ENCODE results near the gene FN1. TPM values are rescaled to one million over a fixed set of nuclear protein-coding genes. Genes with fewer than 3 reads are reported as not detected.
A peak's percentile ranks its signal among the peaks of the same experiment; 100 is the strongest.

FN1 gene
- total RNA-seq, 1 experiment from 2014 or later: 11.1 TPM

DNA sequence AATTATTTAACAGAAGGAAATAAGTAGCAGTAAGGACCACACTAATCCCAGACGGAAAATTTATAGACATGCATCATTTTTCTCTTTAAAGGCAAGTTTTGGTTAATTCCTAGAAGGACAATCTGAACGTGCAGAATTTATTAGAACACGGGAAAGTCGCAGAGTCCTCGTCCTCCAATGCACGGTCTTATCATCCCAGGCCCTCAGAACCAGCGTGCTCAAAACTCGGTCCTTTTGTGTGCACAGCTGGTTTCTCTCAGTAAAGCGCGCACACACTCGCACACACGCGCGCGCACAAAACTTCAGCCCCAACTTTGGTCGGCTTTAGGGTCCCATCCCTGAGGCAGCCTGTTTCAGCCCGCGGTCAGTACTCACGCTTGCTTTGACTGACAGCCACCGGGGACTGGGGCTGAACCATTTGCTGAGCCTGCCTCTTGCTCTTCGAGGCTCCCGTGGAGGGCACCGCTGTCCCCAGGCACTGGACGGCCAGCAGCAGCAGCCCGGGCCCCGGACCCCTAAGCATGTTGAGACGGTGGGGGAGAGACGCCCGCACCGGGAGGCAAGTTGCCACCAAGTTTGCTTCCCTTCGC is 493 bp downstream of the FN1 start (continued):
- TF ChIP-seq RAD21 (IDR thresholded peaks at IDR 0.05; ENCODE audit: low read depth) (no peak), CEBPB (IDR thresholded peaks at IDR 0.05; ENCODE audit: low read depth) (no peak), EZH2phosphoT487 (IDR thresholded peaks at IDR 0.05; ENCODE audit: borderline replicate concordance) (no peak)

DNA sequence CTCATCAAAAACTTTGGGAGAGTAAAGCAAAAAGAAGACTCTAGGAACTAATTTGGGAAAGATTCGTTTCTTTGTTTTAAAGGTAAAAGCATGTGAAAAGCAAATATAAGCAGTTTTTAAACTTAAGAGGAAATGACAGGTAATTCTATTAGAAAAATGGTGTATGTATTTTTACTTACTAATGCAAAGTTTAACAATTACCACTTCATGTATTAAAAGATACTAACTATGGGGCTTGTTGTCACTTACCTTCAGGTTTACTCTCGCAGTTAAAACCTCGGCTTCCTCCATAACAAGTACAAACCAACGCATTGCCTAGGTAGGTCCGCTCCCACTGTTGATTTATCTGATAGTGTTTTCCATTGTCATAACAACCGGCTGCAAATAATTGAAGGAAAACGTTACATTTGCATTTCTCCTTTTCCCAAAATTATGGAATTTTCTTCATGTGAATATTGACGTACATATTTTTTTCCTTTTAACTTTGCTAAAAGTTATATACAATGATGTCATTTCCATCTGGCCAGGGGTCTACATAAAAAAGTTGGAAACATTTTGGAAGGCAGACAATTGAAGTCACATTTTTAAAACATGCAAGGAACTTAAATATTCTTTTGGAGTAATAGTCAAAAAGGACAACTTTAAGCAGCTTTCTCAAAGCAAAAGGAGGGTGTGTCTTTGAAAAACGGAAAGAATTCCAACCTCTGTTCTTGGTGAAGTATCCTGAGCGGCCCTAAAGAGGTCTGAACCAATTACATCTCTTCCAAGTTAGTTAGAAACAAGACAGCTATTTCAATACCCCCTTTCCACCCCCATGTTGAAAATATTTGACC is 1.2 kb downstream of the FN1 start:
- Histone ChIP-seq H3K4me3 (replicated peaks in 1 of 2; ENCODE audit: low read depth in 1 of 2, low read length in 2 of 2) (no peak overlapping the region), H2AFZ (ENCODE audit: low read depth, low read length, poor library complexity, severe bottlenecking) (peak overlapping the region; percentile 37), H3K36me3 (ENCODE audit: control insufficient read depth in 1 of 2, insufficient read depth in 2 of 2, low read length in 2 of 2) (no peaks in the 10 kb centered on the region), H3K9ac (ENCODE audit: low read length) (no peak overlapping the region), H4K20me1 (ENCODE audit: insufficient read depth) (no peaks in the 10 kb centered on the region), H3K9me3 (ENCODE audit: control insufficient read depth in 1 of 2, insufficient read depth in 1 of 2, low read depth in 1 of 2, low read length in 2 of 2) (no peaks in the 10 kb centered on the region), H3K27ac (ENCODE audit: low read depth, low read length) (no peak overlapping the region), H3K27me3 (ENCODE audit: insufficient read depth, low read length) (peaks cover 11% of the 10 kb centered on the region; the same call in 1 of the 2 replicates), H3K4me1 (ENCODE audit: control insufficient read depth in 1 of 2, insufficient read depth in 2 of 2, low read length in 2 of 2) (peaks cover 20 to 37% of the 10 kb centered on the region in 2 experiments), H3K4me2 (ENCODE audit: low read length) (peak overlapping the region; percentile 86), H3K9me2 (ENCODE audit: insufficient read depth) (no peaks in the 10 kb centered on the region), H3K79me2 (ENCODE audit: insufficient read depth, low read length) (no peaks in the 10 kb centered on the region)
- ATAC-seq (no peak), DNase-seq (ENCODE audit: low read depth, low spot score) (no peak)
- intact Hi-C loops (cut with micrococcal nuclease): no loop called here
- ChIA-PET CTCF (no interaction called here), POLR2A (no interaction called here), RAD21 (ENCODE audit: low non-redundant PET in 1 of 2, low total read pairs in 2 of 2, uncharacterized antibody in 2 of 2, unreplicated experiment in 2 of 2) (no interaction called here)
- no TSS peak for BruUV-seq (replicated peaks)
- no peak for TF ChIP-seq EGR1 (IDR thresholded peaks at IDR 0.05; ENCODE audit: low read depth)
- TF ChIP-seq, protein P1, sequence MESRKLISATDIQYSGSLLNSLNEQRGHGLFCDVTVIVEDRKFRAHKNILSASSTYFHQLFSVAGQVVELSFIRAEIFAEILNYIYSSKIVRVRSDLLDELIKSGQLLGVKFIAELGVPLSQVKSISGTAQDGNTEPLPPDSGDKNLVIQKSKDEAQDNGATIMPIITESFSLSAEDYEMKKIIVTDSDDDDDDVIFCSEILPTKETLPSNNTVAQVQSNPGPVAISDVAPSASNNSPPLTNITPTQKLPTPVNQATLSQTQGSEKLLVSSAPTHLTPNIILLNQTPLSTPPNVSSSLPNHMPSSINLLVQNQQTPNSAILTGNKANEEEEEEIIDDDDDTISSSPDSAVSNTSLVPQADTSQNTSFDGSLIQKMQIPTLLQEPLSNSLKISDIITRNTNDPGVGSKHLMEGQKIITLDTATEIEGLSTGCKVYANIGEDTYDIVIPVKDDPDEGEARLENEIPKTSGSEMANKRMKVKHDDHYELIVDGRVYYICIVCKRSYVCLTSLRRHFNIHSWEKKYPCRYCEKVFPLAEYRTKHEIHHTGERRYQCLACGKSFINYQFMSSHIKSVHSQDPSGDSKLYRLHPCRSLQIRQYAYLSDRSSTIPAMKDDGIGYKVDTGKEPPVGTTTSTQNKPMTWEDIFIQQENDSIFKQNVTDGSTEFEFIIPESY (IDR thresholded peaks at IDR 0.05; ENCODE audit: extremely low read depth, insufficient replicate concordance, low read length): no peak
- TF ChIP-seq, protein P2, sequence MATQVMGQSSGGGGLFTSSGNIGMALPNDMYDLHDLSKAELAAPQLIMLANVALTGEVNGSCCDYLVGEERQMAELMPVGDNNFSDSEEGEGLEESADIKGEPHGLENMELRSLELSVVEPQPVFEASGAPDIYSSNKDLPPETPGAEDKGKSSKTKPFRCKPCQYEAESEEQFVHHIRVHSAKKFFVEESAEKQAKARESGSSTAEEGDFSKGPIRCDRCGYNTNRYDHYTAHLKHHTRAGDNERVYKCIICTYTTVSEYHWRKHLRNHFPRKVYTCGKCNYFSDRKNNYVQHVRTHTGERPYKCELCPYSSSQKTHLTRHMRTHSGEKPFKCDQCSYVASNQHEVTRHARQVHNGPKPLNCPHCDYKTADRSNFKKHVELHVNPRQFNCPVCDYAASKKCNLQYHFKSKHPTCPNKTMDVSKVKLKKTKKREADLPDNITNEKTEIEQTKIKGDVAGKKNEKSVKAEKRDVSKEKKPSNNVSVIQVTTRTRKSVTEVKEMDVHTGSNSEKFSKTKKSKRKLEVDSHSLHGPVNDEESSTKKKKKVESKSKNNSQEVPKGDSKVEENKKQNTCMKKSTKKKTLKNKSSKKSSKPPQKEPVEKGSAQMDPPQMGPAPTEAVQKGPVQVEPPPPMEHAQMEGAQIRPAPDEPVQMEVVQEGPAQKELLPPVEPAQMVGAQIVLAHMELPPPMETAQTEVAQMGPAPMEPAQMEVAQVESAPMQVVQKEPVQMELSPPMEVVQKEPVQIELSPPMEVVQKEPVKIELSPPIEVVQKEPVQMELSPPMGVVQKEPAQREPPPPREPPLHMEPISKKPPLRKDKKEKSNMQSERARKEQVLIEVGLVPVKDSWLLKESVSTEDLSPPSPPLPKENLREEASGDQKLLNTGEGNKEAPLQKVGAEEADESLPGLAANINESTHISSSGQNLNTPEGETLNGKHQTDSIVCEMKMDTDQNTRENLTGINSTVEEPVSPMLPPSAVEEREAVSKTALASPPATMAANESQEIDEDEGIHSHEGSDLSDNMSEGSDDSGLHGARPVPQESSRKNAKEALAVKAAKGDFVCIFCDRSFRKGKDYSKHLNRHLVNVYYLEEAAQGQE (IDR thresholded peaks at IDR 0.05; ENCODE audit: low read depth): no peak
- no peak for TF ChIP-seq ZFX (IDR thresholded peaks at IDR 0.05)
- TF ChIP-seq TCF7L2 (IDR thresholded peaks at IDR 0.05; ENCODE audit: borderline replicate concordance, extremely low read depth, insufficient read depth, insufficient read length): no peak
- TF ChIP-seq CBX3 (IDR thresholded peaks at IDR 0.05; ENCODE audit: low read depth): no peak
- no peak for TF ChIP-seq ZNF274 (IDR thresholded peaks at IDR 0.05; ENCODE audit: low read depth, low read length)
- TF ChIP-seq YY1 (IDR thresholded peaks at IDR 0.05; ENCODE audit: extremely low read depth, insufficient replicate concordance, low read depth, low read length): no peak
- no peak for TF ChIP-seq SIN3A (IDR thresholded peaks at IDR 0.05; ENCODE audit: low read depth)
- no peak for TF ChIP-seq ELF1 (IDR thresholded peaks at IDR 0.05; ENCODE audit: borderline replicate concordance, low read depth)
- TF ChIP-seq POLR2AphosphoS5 (IDR thresholded peaks at IDR 0.05; ENCODE audit: low read depth, low read length): no peak
- no peak for TF ChIP-seq EZH2 (IDR thresholded peaks at IDR 0.05)
- TF ChIP-seq, protein P3, sequence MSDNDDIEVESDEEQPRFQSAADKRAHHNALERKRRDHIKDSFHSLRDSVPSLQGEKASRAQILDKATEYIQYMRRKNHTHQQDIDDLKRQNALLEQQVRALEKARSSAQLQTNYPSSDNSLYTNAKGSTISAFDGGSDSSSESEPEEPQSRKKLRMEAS (IDR thresholded peaks at IDR 0.05): no peak
- TF ChIP-seq, protein P4, sequence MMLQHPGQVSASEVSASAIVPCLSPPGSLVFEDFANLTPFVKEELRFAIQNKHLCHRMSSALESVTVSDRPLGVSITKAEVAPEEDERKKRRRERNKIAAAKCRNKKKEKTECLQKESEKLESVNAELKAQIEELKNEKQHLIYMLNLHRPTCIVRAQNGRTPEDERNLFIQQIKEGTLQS (IDR thresholded peaks at IDR 0.05): no peak
- TF ChIP-seq CEBPB (IDR thresholded peaks at IDR 0.05; ENCODE audit: low read depth): no peak
- no peak for TF ChIP-seq POLR2A (IDR thresholded peaks at IDR 0.05; ENCODE audit: borderline replicate concordance, extremely low read depth, insufficient read depth, insufficient read length)
